DOHH2 (cell line): ENCODE measurements around the gene VGLL1.

Experiments used
- H3F3A ChIP-seq: fragments of 200-600 bp; sonication (generic), shearing (Covaris generic); 2 replicates; pipeline ENCODE4 v1.6.0; 2016; ENCODE audit warnings: antibody characterized with exemption, mild to moderate bottlenecking; ENCODE audit not compliant: control insufficient read depth, insufficient read depth
- H3K27ac ChIP-seq: fragments of 200-600 bp; sonication (generic); 2 replicates; pipeline ENCODE4 v1.5.1; 2014; ENCODE audit warnings: low read depth, mild to moderate bottlenecking, low read length, moderate library complexity
- H3K27me3 ChIP-seq: fragments of 200-600 bp; sonication (generic); 2 replicates; pipeline ENCODE4 v1.6.1; 2014; ENCODE audit warnings: mild to moderate bottlenecking, low read length, mixed read lengths; ENCODE audit not compliant: control insufficient read depth
- H3K36me3 ChIP-seq: fragments of 200-600 bp; sonication (generic); 2 replicates; pipeline ENCODE4 v1.6.1; 2014; ENCODE audit warnings: mild to moderate bottlenecking, low read length, moderate library complexity, mixed read lengths; ENCODE audit not compliant: control insufficient read depth
- H3K4me1 ChIP-seq: fragments of 200-600 bp; sonication (generic); 2 replicates; pipeline ENCODE4 v1.6.1; 2014; ENCODE audit warnings: mild to moderate bottlenecking, low read length, mixed read lengths; ENCODE audit not compliant: control insufficient read depth
- H3K4me2 ChIP-seq: fragments of 200-600 bp; sonication (generic); 2 replicates; pipeline ENCODE4 v1.6.0; 2014; ENCODE audit warnings: mild to moderate bottlenecking, low read length, moderate library complexity
- H3K4me3 ChIP-seq: fragments of 200-600 bp; sonication (generic); 2 replicates; pipeline ENCODE4 v1.5.1; 2014; ENCODE audit warnings: mild to moderate bottlenecking, low read length, mixed read lengths
- H3K79me2 ChIP-seq: fragments of 200-600 bp; sonication (generic); 2 replicates; pipeline ENCODE4 v1.6.1; 2014; ENCODE audit warnings: mild to moderate bottlenecking, low read length, mixed read lengths; ENCODE audit not compliant: control insufficient read depth
- H3K9me2 ChIP-seq: fragments of 200-600 bp; sonication (generic); replicated peaks from 2 replicates; pipeline ENCODE4 v1.6.1; 2014; ENCODE audit warnings: mild to moderate bottlenecking, low read length, mixed read lengths; ENCODE audit not compliant: control insufficient read depth
- H3K9me3 ChIP-seq: fragments of 200-600 bp; sonication (generic); 2 replicates; pipeline ENCODE4 v1.6.1; 2014; ENCODE audit warnings: antibody characterized with exemption, low read length, mixed read lengths; ENCODE audit not compliant: control insufficient read depth, insufficient read depth
- H4K20me1 ChIP-seq: fragments of 200-600 bp; sonication (generic); 2 replicates; pipeline ENCODE4 v1.6.0; 2014; ENCODE audit warnings: low read depth, mild to moderate bottlenecking, antibody characterized with exemption, low read length, moderate library complexity; ENCODE audit not compliant: control insufficient read depth, insufficient read depth
- EZH2phosphoT487 ChIP-seq: fragments of 200-600 bp; sonication (generic); IDR thresholded peaks from 2 replicates; pipeline ENCODE4 v1.6.1; 2017; ENCODE audit warnings: borderline replicate concordance, mild to moderate bottlenecking, antibody characterized with exemption, low read length, moderate library complexity, mixed read lengths
- TF ChIP-seq, protein P1 (sequence below): fragments of 200-600 bp; sonication (generic); IDR thresholded peaks from one replicate; pipeline ENCODE4 v1.5.1; 2014; ENCODE audit warnings: antibody characterized with exemption, mild to moderate bottlenecking, low read depth, low read length; ENCODE audit not compliant: poor library complexity, severe bottlenecking

The VGLL1 gene

GRCh38 chrX:136577552-136577951, 45.5 kb downstream of the VGLL1 start:
- Histone ChIP-seq H3K36me3 (no peaks in the 10 kb centered on the region), H3K27me3 (peaks cover 6% of the 10 kb centered on the region; the same call in 1 of the 2 replicates), H3F3A (no peaks in the 10 kb centered on the region), H3K9me2 (no peaks in the 10 kb centered on the region), H3K4me3 (no peak overlapping the region), H3K4me1 (no peaks in the 10 kb centered on the region), H4K20me1 (no peaks in the 10 kb centered on the region), H3K79me2 (no peaks in the 10 kb centered on the region), H3K9me3 (no peaks in the 10 kb centered on the region), H3K4me2 (no peak overlapping the region), H3K27ac (no peak overlapping the region)
- TF ChIP-seq EZH2phosphoT487 = no peak
- TF ChIP-seq, protein P1, sequence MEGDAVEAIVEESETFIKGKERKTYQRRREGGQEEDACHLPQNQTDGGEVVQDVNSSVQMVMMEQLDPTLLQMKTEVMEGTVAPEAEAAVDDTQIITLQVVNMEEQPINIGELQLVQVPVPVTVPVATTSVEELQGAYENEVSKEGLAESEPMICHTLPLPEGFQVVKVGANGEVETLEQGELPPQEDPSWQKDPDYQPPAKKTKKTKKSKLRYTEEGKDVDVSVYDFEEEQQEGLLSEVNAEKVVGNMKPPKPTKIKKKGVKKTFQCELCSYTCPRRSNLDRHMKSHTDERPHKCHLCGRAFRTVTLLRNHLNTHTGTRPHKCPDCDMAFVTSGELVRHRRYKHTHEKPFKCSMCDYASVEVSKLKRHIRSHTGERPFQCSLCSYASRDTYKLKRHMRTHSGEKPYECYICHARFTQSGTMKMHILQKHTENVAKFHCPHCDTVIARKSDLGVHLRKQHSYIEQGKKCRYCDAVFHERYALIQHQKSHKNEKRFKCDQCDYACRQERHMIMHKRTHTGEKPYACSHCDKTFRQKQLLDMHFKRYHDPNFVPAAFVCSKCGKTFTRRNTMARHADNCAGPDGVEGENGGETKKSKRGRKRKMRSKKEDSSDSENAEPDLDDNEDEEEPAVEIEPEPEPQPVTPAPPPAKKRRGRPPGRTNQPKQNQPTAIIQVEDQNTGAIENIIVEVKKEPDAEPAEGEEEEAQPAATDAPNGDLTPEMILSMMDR = peak; percentile 56

DNA sequence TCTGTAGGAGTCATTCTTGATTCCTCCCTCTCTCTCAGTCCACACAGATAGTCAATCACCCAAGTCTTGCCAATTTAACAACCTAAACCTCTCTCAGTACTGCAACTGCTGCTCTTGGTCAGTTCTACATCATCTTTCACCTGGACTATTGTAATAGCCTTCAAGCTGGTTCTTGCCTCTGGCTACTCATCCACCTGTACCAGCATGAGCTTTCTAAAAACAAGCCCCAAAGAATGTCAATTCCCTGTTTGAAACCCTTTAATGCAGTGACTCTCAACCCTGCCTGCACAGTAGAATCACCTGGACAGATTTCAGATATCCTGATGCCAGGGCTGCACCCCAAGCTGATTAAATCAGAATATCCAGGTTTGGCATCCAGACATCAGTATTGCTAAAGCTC, 48.3 kb downstream of the VGLL1 start:
- Histone ChIP-seq H3K9me2 (no peaks in the 10 kb centered on the region), H3F3A (no peaks in the 10 kb centered on the region), H3K36me3 (no peaks in the 10 kb centered on the region), H4K20me1 (no peaks in the 10 kb centered on the region), H3K4me2 (no peak overlapping the region), H3K4me3 (no peak overlapping the region), H3K4me1 (no peaks in the 10 kb centered on the region), H3K27ac (no peak overlapping the region), H3K79me2 (no peaks in the 10 kb centered on the region), H3K27me3 (peaks cover 6% of the 10 kb centered on the region; the same call in 1 of the 2 replicates), H3K9me3 (no peaks in the 10 kb centered on the region)
- TF ChIP-seq EZH2phosphoT487 = no peak
- TF ChIP-seq, protein P1 = no peak

DNA sequence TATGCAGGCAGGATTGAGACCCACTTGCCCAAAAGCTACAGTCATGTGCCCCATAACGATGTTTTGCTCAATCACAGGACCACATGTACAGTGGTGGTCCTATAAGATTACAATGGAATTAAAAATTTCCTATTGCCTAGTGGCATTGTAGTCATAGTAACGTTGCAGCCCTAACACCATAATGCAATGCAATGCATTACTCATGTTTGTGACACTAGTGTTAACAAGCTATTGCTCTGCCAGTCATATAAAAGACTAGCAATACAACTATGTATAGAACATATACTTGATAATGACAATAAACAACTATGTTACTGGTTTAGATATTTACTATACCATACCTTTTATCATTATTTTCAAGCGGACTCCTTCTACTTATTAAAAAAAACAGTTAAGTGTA, 50.6 kb downstream of the VGLL1 start:
- H3K27ac ChIP-seq = no peak overlapping the region
- H3K4me1 ChIP-seq = no peaks in the 10 kb centered on the region
- no peaks in the 10 kb centered on the region for H3K36me3 ChIP-seq
- H3K9me3 ChIP-seq = no peaks in the 10 kb centered on the region
- no peaks in the 10 kb centered on the region for H3K79me2 ChIP-seq
- H4K20me1 ChIP-seq = no peaks in the 10 kb centered on the region
- no peaks in the 10 kb centered on the region for H3K9me2 ChIP-seq
- peaks cover 6% of the 10 kb centered on the region; the same call in 1 of the 2 replicates for H3K27me3 ChIP-seq
- no peak overlapping the region for H3K4me3 ChIP-seq
- no peaks in the 10 kb centered on the region for H3F3A ChIP-seq
- no peak overlapping the region for H3K4me2 ChIP-seq
- TF ChIP-seq, protein P1 = no peak

- H4K20me1 ChIP-seq = no peaks in the 10 kb centered on the region
- no peak overlapping the region for H3K27ac ChIP-seq
- no peak overlapping the region for H3K4me3 ChIP-seq
- H3K9me2 ChIP-seq = no peaks in the 10 kb centered on the region
- H3K36me3 ChIP-seq = no peaks in the 10 kb centered on the region
- H3F3A ChIP-seq = no peaks in the 10 kb centered on the region
- TF ChIP-seq, protein P1 = no peak
- no peak for TF ChIP-seq EZH2phosphoT487
- H3K4me2 ChIP-seq = no peak overlapping the region
- H3K4me1 ChIP-seq = no peaks in the 10 kb centered on the region
- peaks cover 4% of the 10 kb centered on the region; the same call in 1 of the 2 replicates for H3K27me3 ChIP-seq
- no peaks in the 10 kb centered on the region for H3K79me2 ChIP-seq
- H3K9me3 ChIP-seq = no peaks in the 10 kb centered on the region
Observed at GRCh38 chrX:136584545-136584944, 52.5 kb downstream of the VGLL1 start.
